Measurements from ENCODE around the gene NDUFA11. TPM values are rescaled to one million over a fixed set of nuclear protein-coding genes. Genes with fewer than 3 reads are reported as not detected.

The NDUFA11 gene
- total and polyA plus RNA-seq, 7 donors, result 240 to 503 (median 367) TPM

DNA sequence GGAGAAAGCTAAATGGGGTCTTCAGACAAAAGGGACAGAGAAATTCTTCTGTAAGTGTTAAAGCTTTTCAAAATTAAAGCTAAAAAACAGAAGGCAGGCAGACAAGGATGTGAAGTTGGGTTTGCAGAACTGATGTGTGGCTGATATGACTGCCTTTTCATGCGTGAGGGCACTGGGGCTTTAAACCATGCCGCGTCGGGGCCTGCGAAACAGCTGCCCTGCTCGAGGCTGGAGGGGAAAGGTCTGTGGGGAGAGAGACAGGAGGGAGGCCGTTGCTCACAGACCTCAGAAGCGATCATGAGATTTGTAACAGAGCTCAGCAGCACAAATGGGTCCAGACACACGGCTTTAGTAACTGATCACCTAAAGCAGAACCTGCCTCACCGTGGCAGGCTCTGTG is 34.0 kb upstream of the NDUFA11 start:
- DNase-seq (no peak), ATAC-seq (no peak)
- Histone ChIP-seq H3K27me3 (ENCODE audit: insufficient read depth in 3 of 3, low read length in 2 of 3) (no peaks in the 10 kb centered on the region), H3K36me3 (ENCODE audit: insufficient read depth in 1 of 2, low read depth in 1 of 2) (peaks cover 0 to 52% of the 10 kb centered on the region in 2 donors), H3K9me3 (no peaks in the 10 kb centered on the region), H3K4me1 (peaks cover 13% of the 10 kb centered on the region), H3K4me3 (no peak overlapping the region), H3K27ac (no peak overlapping the region)
- TF ChIP-seq, protein P1, sequence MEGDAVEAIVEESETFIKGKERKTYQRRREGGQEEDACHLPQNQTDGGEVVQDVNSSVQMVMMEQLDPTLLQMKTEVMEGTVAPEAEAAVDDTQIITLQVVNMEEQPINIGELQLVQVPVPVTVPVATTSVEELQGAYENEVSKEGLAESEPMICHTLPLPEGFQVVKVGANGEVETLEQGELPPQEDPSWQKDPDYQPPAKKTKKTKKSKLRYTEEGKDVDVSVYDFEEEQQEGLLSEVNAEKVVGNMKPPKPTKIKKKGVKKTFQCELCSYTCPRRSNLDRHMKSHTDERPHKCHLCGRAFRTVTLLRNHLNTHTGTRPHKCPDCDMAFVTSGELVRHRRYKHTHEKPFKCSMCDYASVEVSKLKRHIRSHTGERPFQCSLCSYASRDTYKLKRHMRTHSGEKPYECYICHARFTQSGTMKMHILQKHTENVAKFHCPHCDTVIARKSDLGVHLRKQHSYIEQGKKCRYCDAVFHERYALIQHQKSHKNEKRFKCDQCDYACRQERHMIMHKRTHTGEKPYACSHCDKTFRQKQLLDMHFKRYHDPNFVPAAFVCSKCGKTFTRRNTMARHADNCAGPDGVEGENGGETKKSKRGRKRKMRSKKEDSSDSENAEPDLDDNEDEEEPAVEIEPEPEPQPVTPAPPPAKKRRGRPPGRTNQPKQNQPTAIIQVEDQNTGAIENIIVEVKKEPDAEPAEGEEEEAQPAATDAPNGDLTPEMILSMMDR (IDR thresholded peaks at IDR 0.05), result no peak
- 78 to 82% (median 78%) methylated on average over 10 of the region's 10 CpGs for WGBS, 3 donors
- intact Hi-C loops (cut with DNase I), result no loop called here

DNA sequence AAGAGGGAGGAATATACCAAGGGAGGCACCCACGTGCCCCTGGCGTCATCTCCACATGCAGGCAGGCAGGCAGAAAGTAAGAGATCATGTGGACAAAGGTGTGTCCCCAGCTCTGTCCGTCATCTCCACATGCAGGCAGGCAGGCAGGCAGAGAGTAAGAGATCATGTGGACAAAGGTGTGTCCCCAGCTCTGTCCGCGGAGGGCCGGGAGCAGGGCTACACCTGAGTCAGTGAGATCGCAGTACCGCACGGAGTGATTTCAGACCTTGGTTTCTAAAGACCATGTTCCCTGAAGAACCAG is 32.7 kb upstream of the NDUFA11 start:
- whole genome bisulfite sequencing, 3 donors, result 95 to 96% (median 95%) methylated on average over 9 of the region's 9 CpGs
- Histone ChIP-seq H3K36me3 (ENCODE audit: insufficient read depth in 1 of 2, low read depth in 1 of 2) (peaks cover 0 to 60% of the 10 kb centered on the region in 2 donors), H3K27ac (no peak overlapping the region), H3K4me3 (no peak overlapping the region), H3K27me3 (ENCODE audit: insufficient read depth in 3 of 3, low read length in 2 of 3) (no peaks in the 10 kb centered on the region), H3K4me1 (peaks cover 10% of the 10 kb centered on the region), H3K9me3 (no peaks in the 10 kb centered on the region)
- TF ChIP-seq, protein P1 (IDR thresholded peaks at IDR 0.05), result no peak
- DNase-seq (no peak), ATAC-seq (no peak)
- intact Hi-C loops (cut with DNase I), result no loop called here

DNA sequence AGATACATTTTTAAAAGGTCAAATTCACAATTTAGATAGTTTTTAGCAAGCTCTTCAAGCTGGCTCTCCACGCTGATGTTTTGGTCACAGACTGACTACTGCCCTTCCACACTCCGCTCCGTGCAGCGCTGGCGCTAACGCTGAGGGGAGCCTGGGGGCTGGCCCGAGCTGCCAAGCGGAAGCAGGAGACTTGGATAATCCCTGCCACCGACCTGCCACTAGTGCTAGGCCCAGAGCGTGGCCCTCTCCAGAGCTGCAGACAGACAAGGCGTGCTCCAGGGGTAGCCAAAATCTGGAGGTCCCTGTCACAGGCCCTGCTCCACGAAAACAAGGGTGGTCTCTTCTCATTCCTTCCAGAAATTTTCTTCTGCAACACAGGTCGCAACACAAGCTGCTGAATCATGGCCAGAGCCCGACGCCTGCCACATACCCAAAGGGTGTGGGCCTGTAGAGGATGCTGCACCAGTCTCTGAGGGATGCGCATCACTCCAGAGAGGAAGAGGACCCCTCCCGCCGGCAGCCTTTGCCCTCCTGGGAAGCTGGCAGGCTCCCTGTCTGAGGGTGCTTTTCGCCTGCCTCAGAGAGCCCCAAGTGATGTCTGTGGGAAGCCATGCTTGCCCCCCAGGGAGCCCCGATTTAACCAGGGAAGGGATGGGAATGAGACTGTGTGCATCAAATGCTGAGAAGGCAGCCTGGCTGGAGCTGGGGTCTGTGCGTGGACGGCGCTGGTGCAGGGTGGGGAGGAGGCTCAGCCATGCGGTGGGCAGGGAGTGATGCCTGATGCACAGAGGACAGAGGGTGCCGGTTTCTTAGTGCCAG is 32.1 kb upstream of the NDUFA11 start:
- Histone ChIP-seq H3K36me3 (ENCODE audit: insufficient read depth in 1 of 2, low read depth in 1 of 2) (peaks cover 0 to 60% of the 10 kb centered on the region in 2 donors), H3K4me3 (no peak overlapping the region), H3K27ac (peak overlapping the region; percentile 25), H3K27me3 (ENCODE audit: insufficient read depth in 3 of 3, low read length in 2 of 3) (no peaks in the 10 kb centered on the region), H3K4me1 (peaks cover 5% of the 10 kb centered on the region), H3K9me3 (no peaks in the 10 kb centered on the region)
- TF ChIP-seq, protein P1 (IDR thresholded peaks at IDR 0.05), result no peak
- ATAC-seq (peak in 2 of 4 donors; percentile 14 to 39), DNase-seq (no peak)
- intact Hi-C loops (cut with DNase I), result no loop called here
- 69 to 72% (median 71%) methylated on average over 25 of the region's 25 CpGs for WGBS, 3 donors

DNA sequence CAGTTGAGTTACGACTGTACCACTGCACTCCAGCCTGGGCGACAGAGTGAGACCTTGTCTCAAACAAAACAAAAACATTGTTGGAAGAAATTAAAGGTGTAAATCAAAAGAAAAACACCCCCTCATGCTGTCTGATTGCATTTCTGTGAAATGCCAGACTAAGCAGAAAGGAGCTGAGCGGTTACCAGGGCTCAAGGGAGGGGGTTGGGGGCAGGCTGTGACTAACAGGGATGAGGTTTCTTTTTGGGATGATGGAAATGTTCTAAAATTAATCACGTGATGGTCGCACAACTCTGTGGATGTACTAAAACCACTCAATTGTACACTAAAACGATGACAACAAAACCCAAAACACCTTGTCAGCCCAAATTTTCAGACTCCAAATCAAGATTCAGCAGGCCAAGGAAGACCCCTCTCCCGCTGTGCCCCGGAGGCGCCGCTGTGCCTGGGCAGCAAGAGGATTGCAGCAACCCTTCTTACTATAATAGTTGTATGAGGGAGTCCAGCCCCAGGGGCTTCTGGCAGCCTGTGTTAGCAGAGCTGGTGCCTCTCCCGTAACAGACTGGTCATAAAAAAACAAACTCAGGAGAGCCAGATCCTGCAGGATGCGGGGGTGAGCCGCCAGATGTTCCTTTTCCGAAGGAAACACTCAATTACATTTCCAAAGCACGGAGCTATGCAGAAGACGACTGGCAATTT is 31.3 kb upstream of the NDUFA11 start:
- Histone ChIP-seq H3K27ac (peak overlapping the region; percentile 25), H3K27me3 (ENCODE audit: insufficient read depth in 3 of 3, low read length in 2 of 3) (no peaks in the 10 kb centered on the region), H3K36me3 (ENCODE audit: insufficient read depth in 1 of 2, low read depth in 1 of 2) (peaks cover 0 to 61% of the 10 kb centered on the region in 2 donors), H3K9me3 (no peaks in the 10 kb centered on the region), H3K4me1 (peaks cover 4% of the 10 kb centered on the region), H3K4me3 (no peak overlapping the region)
- intact Hi-C loops (cut with DNase I), result no loop called here
- TF ChIP-seq, protein P1 (IDR thresholded peaks at IDR 0.05), result no peak
- ATAC-seq (peak in 3 of 4 donors; percentile 33 to 57 (median 47)), DNase-seq (peak in 1 of 2 donors; percentile 46)
- WGBS, 3 donors, result 63 to 69% (median 65%) methylated on average over 16 of the region's 16 CpGs

Measured in psoas muscle (tissue), 8 donors.